GM10248 (cell line): ENCODE results near the gene ATG14.

Experiments
- CTCF ChIA-PET: fragments of 300-600 bp; sonication (Branson Sonifier 250); formaldehyde crosslinking; extraction: SDS; loops from one replicate; lab custom pipeline; 2021; ENCODE audit warnings: antibody characterized with exemption; lab: Yijun Ruan, JAX
- POLR2A ChIA-PET: fragments of 350-650 bp; sonication (Branson Sonifier 250); formaldehyde crosslinking; extraction: SDS; loops from one replicate; lab custom pipeline; 2020; ENCODE audit warnings: antibody characterized with exemption; lab: Yijun Ruan, JAX
- DNase-seq: peaks from one replicate; pipeline ENCODE4 v3.0.0; 2012; ENCODE audit errors: extremely low spot score
- TF ChIP-seq, protein P1 (sequence below): IDR thresholded peaks from 2 replicates; pipeline ENCODE4 v1.5.1; 2012; ENCODE audit warnings: mild to moderate bottlenecking, low read depth; ENCODE audit errors: extremely low read depth, missing control alignments, control extremely low read depth

ATG14 gene

DNA sequence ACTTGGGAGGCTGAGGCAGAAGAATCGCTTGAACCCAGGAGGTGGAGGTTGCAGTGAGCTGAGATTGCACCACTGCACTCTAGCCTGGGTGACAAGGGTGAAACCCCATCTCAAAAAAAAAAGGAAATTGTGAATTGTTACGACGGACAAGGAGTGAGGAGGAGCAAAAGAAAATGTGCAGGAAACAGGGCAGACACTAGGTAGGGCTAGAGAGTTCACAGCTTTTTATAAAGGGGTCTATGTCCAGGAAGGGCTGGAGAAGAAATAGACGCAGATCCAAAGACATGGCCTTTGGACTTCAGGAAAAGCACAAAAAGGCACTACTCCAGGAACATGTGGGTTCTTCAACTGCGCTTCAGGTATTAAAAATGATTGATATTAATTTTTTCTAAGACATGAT, 34.4 kb downstream of the ATG14 start:
- POLR2A ChIA-PET = no interaction called here
- no peak for DNase-seq
- CTCF ChIA-PET = interaction anchor here (1.2 to 1.5 kb wide), 2 partner anchors 22 to 39 kb away, joined by 3 read pairs; no protein-coding TSS in a partner anchor
- TF ChIP-seq, protein P1, sequence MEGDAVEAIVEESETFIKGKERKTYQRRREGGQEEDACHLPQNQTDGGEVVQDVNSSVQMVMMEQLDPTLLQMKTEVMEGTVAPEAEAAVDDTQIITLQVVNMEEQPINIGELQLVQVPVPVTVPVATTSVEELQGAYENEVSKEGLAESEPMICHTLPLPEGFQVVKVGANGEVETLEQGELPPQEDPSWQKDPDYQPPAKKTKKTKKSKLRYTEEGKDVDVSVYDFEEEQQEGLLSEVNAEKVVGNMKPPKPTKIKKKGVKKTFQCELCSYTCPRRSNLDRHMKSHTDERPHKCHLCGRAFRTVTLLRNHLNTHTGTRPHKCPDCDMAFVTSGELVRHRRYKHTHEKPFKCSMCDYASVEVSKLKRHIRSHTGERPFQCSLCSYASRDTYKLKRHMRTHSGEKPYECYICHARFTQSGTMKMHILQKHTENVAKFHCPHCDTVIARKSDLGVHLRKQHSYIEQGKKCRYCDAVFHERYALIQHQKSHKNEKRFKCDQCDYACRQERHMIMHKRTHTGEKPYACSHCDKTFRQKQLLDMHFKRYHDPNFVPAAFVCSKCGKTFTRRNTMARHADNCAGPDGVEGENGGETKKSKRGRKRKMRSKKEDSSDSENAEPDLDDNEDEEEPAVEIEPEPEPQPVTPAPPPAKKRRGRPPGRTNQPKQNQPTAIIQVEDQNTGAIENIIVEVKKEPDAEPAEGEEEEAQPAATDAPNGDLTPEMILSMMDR = no peak

DNA sequence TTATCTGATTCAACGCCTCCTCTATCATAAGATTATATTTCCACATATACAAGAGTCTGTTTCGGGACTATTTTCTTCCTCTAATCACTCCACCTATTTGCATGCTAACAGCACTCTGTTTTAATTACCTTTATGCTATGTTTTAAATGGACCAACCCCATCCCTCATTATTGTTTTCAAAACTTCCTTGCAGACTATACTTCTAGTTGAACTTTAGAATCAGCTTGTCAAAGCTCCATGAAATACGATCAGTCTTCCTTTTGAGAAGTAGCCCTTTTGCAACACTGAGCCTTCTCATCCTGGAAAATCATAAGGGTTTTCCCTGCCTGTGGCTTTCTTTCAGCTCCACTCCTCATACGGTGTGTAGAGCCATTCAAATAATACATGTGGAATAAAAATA, 36.9 kb downstream of the ATG14 start:
- DNase-seq = no peak
- POLR2A ChIA-PET = interaction anchor here (0.5 to 0.6 kb wide), 2 partner anchors 23 to 154 kb away, joined by 5 to 8 read pairs; no protein-coding TSS in a partner anchor
- TF ChIP-seq, protein P1 = no peak
- CTCF ChIA-PET = interaction anchor here (0.8 to 3.8 kb wide), 4 partner anchors 9 to 161 kb away, joined by 3 to 27 read pairs (median 4); no protein-coding TSS in a partner anchor

DNA sequence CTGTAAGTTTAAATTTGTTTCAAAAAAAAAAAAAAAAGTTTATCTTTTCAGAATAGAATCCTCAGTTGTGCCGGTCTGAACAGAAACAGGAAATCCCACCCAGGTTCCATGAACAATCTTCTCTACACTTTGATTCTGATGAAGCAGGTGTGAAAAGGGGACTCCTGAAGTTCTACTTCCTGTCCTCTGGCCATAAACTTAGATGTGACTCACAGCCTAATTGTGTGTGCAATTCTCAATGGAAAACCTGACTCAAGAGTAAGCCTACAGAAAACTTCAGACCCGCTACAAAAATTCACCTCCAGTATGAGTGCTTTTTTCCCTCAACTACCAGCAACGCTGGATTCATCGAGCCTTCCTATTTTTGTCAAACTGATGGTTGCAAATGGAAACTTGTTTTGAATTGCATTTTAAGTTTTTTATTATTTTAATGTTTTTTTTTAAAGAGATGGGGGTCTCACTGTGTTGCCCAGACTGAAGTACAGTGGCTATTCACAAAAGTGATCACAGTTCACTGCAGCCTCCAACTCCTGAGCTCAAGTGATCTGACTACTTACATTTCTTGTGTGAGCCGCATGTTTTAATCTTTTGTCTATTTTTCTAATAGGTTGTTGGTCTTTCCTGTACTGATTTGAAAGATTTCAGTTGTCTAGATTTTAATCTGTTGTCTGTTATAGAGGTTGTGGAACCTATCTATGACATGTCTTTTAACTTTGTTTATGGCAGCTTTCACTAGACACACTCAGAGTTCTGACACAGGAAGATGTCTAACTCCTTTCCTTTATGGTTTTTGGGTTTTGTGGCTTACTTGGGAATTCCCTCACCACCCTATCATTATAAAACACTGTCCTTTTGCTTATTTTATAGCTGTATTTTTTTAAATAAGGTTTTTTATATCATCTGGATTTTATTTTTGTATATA, 37.6 kb downstream of the ATG14 start:
- CTCF ChIA-PET = interaction anchor here (0.8 to 3.8 kb wide), 4 partner anchors 8 to 161 kb away, joined by 3 to 27 read pairs (median 4); no protein-coding TSS in a partner anchor
- peak; percentile 57 for DNase-seq
- TF ChIP-seq, protein P1 = no peak
- POLR2A ChIA-PET = interaction anchor here (0.5 to 0.6 kb wide), 2 partner anchors 24 to 153 kb away, joined by 5 to 8 read pairs; no protein-coding TSS in a partner anchor

DNA sequence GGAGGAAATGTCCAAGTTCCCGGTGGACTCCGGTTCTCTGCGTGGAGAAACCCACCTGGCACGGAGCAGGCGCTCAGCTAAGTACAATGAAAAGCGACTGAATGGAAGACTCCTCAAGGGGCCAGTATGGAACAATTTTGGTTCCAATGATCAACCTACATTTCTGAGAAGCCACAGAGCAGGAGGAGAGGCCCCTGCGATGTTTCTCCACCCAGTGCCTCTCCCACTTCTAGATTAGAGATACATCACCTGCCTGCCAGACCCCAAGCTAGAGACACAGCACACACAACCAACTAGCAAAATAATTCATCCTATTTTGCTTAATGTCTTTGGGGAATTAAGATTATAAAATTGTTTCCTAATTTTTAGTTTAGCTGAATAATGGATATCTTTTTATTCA, 38.8 kb downstream of the ATG14 start:
- POLR2A ChIA-PET = interaction anchor here (0.6 kb wide), 1 partner anchor 8 kb away, joined by 3 read pairs; no protein-coding TSS in a partner anchor
- no peak for DNase-seq
- CTCF ChIA-PET = interaction anchor here (0.8 to 3.8 kb wide), 5 partner anchors 16 to 313 kb away, joined by 3 to 27 read pairs (median 3); no protein-coding TSS in a partner anchor
- TF ChIP-seq, protein P1 = no peak

DNA sequence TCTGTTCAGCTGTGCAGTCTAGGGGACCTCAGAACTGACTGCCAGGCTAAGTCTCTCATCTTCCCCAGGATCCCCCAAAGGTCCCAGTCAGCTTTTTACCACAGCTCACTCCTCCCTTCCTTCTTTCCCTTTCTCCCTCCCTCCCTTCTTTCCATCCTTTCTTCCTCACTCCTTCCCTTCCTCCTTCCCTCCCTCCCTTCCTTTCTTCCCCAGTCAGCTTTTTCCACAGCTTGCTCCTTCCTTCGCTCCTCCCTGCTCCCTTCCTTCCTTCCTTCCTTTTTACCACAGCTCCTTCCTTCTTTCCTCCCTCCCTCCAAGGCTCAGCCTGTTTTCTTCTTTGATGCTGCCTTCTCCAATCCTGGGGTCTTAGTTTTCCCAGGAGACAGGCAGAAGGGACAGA, 39.2 kb downstream of the ATG14 start:
- POLR2A ChIA-PET = interaction anchor here (0.6 kb wide), 1 partner anchor 7 kb away, joined by 3 read pairs; no protein-coding TSS in a partner anchor
- no peak for DNase-seq
- TF ChIP-seq, protein P1 = no peak
- CTCF ChIA-PET = interaction anchor here (0.8 to 3.8 kb wide), 5 partner anchors 17 to 313 kb away, joined by 3 to 27 read pairs (median 3); no protein-coding TSS in a partner anchor

DNA sequence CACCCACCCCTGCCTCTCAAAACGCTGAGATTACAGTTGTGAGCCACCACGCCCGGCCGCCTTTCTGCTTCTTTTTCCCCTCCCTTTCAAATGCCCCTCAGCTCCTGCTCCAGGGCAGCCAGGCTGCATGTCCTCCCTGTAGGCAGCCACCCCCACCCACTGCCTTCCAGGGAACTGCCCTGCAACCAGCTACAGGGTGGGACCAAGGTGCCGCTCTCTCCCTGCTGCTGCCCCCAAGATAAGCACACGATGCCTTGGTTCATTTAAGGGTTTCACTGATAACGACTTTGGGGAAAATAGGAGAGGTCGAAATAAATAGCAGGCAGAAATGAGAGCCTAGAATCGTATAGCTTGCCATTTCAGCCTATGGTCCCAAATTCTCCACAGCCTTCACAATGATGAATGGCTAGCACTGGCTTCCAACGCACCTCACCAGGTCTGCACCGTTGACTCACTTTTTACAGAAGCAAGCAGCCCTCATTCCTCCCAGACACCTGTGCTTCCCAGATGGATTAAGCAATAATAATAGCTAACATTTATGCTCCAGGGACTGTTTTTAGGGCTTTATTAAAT, 40.7 kb downstream of the ATG14 start:
- DNase-seq = no peak
- ChIA-PET CTCF (interaction anchor here (1.7 kb wide), 1 partner anchor 18 kb away, joined by 3 read pairs; no protein-coding TSS in a partner anchor), POLR2A (no interaction called here)
- TF ChIP-seq, protein P1 = no peak
